H1 (cell line): ENCODE data around the gene ETS1. TPM values are rescaled to one million over a fixed set of nuclear protein-coding genes. Genes with fewer than 3 reads are reported as not detected.

Source experiments
- GTF2F1 ChIP-seq: IDR thresholded peaks from 2 replicates; pipeline ENCODE4 v1.6.1; 2012; ENCODE audit warnings: low read depth, low read length, improper control_type of control experiment, borderline replicate concordance
- KDM4A ChIP-seq: IDR thresholded peaks from one replicate; pipeline ENCODE4 v1.7.1; 2012; ENCODE audit warnings: low read depth, mild to moderate bottlenecking, moderate library complexity, low read length, inconsistent platforms; ENCODE audit not compliant: severe bottlenecking
- SIN3A ChIP-seq, 2 experiments: IDR thresholded peaks in 1 of 2; conservative IDR thresholded peaks in 1 of 2; 2 replicates each; pipeline ENCODE4 v1.6.1; 2011 to 2012; ENCODE audit warnings: low read length in 2 of 2, improper control_type of control experiment in 1 of 2, low read depth in 1 of 2, mild to moderate bottlenecking in 1 of 2
- SUZ12 ChIP-seq: fragments of 200-600 bp; sonication (generic); IDR thresholded peaks from 2 replicates; pipeline ENCODE4 v1.6.1; 2012; ENCODE audit warnings: mild to moderate bottlenecking, inconsistent platforms, low read length, moderate library complexity, mixed read lengths
- polyA plus RNA-seq, 7 experiments: library from polyadenylated mRNA; depleted of rRNA in 3 of 7; stranded (reverse) in 5 of 7; unstranded in 2 of 7; fragments of >200 nt in 5 of 7; fragments of 200-250 nt in 2 of 7; gene quantifications; 1 replicate in 5 of 7; 2 replicates in 1 of 7; 4 replicates in 1 of 7; pipeline versions ENCODE4 v1.2.1 to v1.2.3, GENCODE V29; 2011 to 2013; ENCODE audit warnings: missing spikeins in 2 of 7, mixed read lengths in 2 of 7
- total RNA-seq: library from RNA; stranded (reverse); fragmentation: NEBNext Ultra II Directional; extraction: Animal tissue kit (Norgen Biotek cat#: 25700); gene quantifications from 2 replicates; pipeline ENCODE4 v1.2.1, GENCODE V29; 2021
- TF ChIP-seq, protein P1 (sequence below), 3 experiments: IDR thresholded peaks; 1 replicate in 2 of 3; 2 replicates in 1 of 3; pipeline versions ENCODE4 v1.5.1 to v1.6.1; 2011; ENCODE audit warnings: low read length in 3 of 3, mild to moderate bottlenecking in 3 of 3, inconsistent platforms in 2 of 3, low read depth in 1 of 3, moderate library complexity in 1 of 3; ENCODE audit not compliant: insufficient read depth in 1 of 3; ENCODE audit errors: control extremely low read depth in 1 of 3
- TF ChIP-seq, protein P2 (sequence below): IDR thresholded peaks from 2 replicates; pipeline ENCODE4 v1.6.1; 2011; ENCODE audit warnings: low read depth, mild to moderate bottlenecking, low read length; ENCODE audit not compliant: insufficient read depth

ETS1 gene
- total and polyA plus RNA-seq, 2 of the 8 experiments (the other 6 are each of a cell fraction or from before 2014, with no cell fraction given): 10.0 to 35.3 TPM

DNA sequence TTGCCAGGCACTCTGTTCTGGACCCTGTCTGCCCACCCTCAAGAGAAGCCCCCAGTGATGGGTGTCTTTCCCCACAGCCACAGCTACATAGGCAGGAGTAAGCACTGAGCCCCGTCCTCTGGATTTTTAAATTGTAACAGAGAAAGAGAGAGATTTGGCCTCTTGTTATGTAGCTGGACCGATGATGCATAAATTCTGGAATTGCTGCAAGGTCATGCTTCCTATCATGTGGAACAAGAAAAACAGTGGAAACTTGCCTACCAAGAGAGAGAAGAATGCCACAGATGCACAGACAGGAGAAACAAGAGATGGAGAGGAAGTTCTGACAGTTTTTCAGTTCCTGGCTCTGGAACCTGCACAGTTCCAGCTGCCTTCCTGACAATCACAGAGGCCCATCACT, 150.2 kb downstream of the ETS1 start (continued):
- TF ChIP-seq, protein P1, sequence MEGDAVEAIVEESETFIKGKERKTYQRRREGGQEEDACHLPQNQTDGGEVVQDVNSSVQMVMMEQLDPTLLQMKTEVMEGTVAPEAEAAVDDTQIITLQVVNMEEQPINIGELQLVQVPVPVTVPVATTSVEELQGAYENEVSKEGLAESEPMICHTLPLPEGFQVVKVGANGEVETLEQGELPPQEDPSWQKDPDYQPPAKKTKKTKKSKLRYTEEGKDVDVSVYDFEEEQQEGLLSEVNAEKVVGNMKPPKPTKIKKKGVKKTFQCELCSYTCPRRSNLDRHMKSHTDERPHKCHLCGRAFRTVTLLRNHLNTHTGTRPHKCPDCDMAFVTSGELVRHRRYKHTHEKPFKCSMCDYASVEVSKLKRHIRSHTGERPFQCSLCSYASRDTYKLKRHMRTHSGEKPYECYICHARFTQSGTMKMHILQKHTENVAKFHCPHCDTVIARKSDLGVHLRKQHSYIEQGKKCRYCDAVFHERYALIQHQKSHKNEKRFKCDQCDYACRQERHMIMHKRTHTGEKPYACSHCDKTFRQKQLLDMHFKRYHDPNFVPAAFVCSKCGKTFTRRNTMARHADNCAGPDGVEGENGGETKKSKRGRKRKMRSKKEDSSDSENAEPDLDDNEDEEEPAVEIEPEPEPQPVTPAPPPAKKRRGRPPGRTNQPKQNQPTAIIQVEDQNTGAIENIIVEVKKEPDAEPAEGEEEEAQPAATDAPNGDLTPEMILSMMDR (IDR thresholded peaks at IDR 0.05; ENCODE audit: control extremely low read depth in 1 of 3, insufficient read depth in 1 of 3, low read depth in 1 of 3, low read length in 3 of 3): no peak
- TF ChIP-seq KDM4A (no peak), GTF2F1 (no peak), SUZ12 (no peak), SIN3A (conservative IDR thresholded peaks at IDR 0.05 in 1 of 2, IDR thresholded peaks at IDR 0.05 in 1 of 2; ENCODE audit: low read depth in 1 of 2, low read length in 2 of 2) (no peak)
- TF ChIP-seq, protein P2, sequence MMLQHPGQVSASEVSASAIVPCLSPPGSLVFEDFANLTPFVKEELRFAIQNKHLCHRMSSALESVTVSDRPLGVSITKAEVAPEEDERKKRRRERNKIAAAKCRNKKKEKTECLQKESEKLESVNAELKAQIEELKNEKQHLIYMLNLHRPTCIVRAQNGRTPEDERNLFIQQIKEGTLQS: no peak
